ENCODE results near the gene F3.

Gene F3

GRCh38 chr1:94526152-94526980 is 15.2 kb downstream of the F3 start:
- DNase-seq = no peak

DNA sequence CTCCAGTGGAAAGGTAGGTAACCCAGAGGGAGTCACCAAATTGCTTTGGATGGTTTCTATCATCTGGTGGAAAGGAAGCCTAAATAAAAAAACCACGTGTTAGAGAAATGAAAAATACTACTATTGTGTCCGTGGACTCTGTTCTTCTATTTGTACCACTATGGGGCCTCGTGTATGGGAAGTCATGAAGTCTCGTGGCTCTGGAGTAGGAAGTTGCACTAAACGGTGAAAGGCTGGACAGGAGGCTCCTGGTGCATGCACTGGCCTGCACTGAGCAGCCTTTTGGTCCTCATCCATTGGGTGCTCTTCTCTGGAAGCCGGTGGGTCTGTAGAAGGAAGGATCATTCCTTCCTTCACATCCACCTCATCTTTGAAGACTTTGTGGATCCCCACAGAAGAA is 17.0 kb downstream of the F3 start:
- no peak for DNase-seq

DNA sequence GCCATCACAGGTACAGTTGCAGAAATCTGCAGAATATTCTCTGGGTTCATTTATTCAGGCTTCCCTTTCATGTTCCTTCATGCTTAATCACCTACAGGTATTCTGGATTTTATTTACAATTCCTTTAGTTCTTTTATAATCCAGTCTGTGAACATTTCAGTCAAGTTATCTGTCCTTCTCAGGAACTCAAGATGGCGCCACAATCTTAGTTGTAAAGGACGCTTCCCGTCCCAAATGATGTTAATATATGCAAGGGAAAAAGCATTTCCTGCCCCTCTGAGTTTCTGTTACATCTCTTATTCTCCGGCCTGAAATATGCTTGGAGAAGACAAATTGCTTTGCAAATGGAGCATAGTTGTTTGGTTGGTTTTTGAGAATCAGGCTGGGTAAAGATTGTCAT is 19.3 kb downstream of the F3 start:
- DNase-seq = no peak

GRCh38 chr1:94519351-94519750 is 22.2 kb downstream of the F3 start:
- no peak for DNase-seq

GRCh38 chr1:94515296-94515947 is 26.1 kb downstream of the F3 start:
- DNase-seq = no peak

DNA sequence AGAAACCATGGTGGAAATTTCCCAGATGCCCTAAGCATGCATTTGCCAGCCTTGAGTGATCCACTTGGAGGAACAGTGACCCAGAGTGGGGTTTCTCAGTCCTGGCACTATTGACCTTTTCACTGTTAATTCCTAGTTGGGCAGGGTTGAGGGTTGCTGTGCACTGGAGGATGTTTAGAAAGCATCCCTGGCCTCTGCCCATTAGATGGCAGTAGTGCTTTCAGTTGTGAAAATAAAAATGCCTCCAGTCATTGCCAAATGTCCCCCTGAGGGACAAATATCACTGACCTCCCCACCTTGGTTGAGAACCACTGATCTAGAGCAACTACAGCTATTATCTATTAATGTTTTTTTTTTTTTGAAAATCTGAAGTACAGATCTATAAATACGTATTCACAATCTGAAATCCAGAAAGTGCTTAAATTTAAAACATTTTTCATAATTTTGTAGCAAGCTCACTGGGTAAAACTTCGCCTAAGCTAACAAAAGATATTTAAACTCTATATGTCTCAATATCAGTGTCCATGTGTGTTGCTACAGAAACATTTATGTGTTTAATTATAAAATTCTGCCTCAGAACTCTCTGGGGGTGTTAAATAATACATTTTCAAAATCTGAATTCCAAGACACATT is 27.3 kb downstream of the F3 start:
- DNase-seq = peak; percentile 28

DNA sequence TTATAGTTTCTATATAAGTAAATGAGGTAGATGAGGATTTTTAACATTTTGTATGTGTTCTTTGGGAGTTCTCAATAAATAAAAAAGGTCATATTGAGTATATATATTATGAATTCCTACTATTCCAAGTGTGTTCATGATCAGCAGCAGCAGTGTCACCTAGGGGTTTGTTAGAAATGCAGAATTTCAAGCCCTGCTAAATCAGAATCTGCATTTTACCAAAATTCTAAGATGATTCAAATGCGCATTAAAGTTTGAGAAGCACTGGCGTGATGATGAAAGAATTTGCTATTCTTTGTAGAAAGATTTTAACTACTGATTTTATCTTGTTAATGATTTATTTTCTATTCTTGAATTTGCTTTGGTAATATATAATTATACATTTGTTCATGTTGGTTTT is 28.7 kb downstream of the F3 start:
- no peak for DNase-seq

DNA sequence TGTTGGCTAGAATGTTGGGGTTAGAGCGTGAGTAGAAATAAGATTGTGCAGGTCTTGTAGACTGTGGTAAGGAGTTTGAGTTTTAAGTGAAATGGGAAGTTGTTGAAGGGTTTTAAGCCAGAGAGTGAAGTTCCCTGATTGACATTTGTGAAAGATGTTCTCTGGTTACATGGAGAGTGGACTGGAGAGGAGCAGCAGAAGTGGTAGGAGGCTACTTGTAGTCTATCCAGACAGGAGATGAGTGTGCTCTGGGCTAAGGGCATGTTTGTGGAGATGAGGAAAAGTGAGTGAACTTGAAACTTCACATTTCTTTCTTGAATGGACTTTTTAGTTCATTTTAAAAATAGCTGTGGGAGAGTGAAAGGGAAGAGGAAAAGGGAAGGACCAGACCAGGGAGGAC is 37.0 kb downstream of the F3 start:
- no peak for DNase-seq

DNA sequence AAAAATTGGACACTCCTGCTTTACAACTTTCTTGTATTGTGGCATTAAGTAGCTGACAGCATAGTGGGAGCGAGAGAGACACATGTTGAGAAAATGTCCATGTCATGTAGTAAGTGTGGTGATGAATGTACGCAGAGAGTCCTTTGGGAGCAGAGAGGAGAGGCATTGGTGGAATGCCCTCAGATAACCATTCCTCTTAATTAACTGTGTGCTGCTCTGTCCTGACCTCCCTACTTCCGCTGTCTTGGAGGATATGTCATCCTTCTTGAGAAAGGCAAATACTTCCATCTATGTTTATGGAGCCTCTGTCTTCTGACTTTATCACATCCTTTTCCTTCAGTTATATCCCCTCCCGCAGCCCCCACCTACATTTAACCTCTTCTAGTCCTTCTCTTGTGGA is 38.4 kb downstream of the F3 start:
- no peak for DNase-seq

- no peak for DNase-seq
These were observed 39.6 kb downstream of the F3 start for GRCh38 chr1:94501935-94502334.

DNA sequence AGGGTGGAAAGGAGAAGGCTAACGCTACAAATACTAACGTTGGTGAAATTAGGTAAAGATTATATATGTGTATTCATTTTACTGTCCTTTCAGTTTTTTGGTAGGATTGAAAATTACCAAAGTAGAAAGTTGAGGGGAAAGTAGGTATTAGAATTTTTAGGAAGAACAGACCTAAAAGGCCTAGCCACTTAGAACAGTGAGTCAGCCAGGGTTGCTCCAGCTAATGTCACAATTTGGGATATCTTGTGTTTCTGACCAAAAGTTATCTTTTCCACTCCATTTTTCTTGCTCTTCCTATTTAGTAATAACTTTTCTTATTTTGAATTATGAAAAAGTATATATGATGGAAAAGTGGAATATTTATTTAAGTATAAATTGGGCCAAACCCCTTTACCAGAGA is 40.1 kb downstream of the F3 start:
- no peak for DNase-seq

GRCh38 chr1:94496076-94496755 is 45.3 kb downstream of the F3 start:
- no peak for DNase-seq

DNA sequence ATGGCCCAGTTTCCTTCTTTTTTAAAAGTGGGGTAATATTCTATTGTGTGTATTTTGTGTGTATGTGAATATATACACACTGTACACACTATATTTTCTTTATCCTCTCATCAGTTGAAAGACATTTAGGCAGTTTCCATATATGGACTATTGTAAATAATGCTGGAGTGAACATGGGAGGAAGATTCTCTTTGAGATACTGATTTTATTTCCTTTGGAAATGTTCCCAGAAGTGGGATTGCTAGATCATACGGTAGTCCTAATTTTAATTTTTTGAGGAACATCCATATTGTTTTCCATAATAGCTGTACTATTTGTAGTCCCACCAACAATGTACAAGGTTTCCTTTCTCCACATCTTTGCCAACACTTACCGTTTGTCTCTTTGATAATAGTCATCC is 51.0 kb downstream of the F3 start:
- no peak for DNase-seq

- DNase-seq = no peak
These were observed 54.6 kb downstream of the F3 start for GRCh38 chr1:94486990-94487389.

DNA sequence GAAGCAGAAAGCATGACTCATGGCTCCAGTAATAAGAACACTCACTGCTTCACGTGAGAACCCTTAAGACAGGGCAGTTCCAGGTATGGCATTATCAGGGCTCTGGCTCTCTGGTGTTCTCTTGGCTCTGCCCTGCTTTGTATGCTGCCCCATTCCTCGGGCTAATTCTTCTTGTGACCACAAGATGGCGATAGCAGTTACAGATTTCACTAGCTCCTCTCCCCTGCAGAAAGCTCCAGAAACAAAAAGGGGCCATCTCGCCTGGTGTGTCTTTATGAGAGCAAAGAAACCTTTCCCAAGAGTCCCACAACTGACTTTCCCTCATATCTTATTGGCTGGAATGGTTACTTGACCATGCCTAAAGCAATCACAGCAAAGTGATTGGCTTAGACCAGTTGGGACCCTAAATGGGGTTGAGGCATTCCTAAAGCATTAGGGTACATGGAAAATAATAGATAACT is 60.1 kb downstream of the F3 start:
- peak; percentile 32 for DNase-seq

DNA sequence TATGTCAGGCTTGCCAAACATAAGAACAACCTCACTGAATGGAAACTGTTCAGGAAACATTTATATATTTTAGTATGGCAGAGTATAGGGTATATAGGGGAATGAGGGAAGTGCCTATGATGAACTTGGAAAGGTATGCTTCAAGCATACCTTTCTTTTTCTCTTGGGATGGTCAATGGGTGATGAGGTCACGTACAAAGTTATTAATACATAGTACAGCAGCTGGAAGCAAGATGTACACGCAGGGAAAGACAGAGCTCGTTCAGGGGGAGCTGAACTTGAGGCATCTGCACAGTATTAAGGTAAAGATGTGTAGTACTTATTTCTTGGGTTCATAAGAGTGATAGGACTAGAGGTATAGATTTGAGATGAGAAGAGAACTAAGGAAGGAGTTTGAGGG is 61.9 kb downstream of the F3 start:
- DNase-seq = no peak
